A673 (cell line): ENCODE measurements around the gene ADK.

Experiments used
- CTCF ChIP-seq: fragments of 300-800, 200-600 bp; sonication (generic); conservative IDR thresholded peaks from 2 replicates; pipeline ENCODE4 v1.5.1; 2017; ENCODE audit warnings: low read depth, mild to moderate bottlenecking, antibody characterized with exemption, low read length, moderate library complexity, mixed read lengths
- EZH2 ChIP-seq: fragments of 200-600 bp; sonication (generic); IDR thresholded peaks from 2 replicates; pipeline ENCODE4 v1.6.1; 2017; ENCODE audit warnings: borderline replicate concordance, low read depth, mild to moderate bottlenecking, mixed read lengths, antibody characterized with exemption, low read length; ENCODE audit not compliant: poor library complexity, severe bottlenecking

- no peak for TF ChIP-seq CTCF
- no peak for TF ChIP-seq EZH2
Measured at GRCh38 chr10:74187237-74187636, 36.2 kb downstream of the ADK start.
